HG03521 (cell line): ENCODE data around the gene AGBL1.
"Not testable (repeated sequence)": the region's sequence is repeated elsewhere in the genome, so short reads cannot be mapped to it uniquely, and the experiment has no call there.

Experiments used
- ATAC-seq: cut with Tn5 transposase; IDR thresholded peaks from one replicate; pipeline ENCODE4 v1.9.1; 2021; ENCODE audit warnings: mild to moderate bottlenecking, moderate library complexity; ENCODE audit not compliant: unreplicated experiment

The AGBL1 gene

DNA sequence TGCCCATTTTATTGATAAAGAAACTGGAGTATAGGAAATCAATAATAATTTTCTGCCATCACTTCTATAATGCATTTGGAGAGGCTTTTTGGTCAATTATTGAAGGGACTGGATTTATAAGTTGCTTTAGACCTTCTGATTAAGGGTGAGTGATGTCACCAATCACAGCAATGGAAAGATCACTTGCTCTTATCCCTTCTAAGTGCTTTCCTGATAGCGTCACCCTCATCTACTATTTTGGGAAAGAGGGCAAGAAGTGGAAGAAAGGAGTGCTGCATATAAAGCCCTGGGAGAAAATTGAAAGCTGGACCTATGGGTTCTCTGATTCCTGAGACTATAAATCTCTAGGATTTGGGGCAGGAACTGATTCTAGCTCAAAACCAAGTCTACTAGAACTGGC is 771.3 kb downstream of the AGBL1 start:
- ATAC-seq, result no peak

DNA sequence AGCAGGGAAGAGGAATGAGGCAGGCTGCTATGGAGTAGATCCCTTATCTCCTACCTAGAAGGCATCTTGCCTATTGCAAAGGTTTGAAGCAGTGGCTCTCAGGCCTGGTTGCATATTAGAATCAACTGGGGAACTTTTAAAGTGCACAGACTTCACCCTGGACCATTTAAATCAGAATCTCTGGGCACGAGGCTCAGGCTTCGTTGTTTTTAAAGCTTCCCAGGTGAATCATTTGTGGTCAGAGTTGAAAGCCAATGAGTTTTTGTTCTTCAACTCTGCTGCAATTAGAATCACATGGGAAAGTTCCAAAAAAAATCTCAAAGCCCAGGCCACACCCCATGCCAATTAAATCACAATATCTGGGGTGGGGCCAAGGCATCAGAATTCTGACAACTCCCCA is 773.1 kb downstream of the AGBL1 start:
- no peak for ATAC-seq

DNA sequence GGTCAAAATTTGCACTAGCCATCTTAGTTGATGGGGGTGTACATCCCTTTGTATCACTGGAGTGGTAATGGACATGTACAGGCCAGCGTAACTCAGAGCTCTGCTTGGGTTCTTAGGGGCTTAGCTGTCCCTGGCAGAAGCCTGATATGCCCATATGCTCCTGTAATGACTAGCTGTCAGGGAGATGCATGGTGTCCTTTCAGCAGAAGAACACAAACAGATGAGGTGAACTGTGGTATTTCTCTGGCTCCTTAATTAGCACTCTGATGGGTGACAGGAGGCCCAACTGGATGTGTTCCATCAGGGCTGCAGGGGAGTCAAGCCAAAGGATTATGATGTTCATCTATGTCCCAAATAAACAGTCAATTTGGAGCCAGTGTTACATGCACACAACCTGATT is 774.5 kb downstream of the AGBL1 start:
- ATAC-seq, result no peak

DNA sequence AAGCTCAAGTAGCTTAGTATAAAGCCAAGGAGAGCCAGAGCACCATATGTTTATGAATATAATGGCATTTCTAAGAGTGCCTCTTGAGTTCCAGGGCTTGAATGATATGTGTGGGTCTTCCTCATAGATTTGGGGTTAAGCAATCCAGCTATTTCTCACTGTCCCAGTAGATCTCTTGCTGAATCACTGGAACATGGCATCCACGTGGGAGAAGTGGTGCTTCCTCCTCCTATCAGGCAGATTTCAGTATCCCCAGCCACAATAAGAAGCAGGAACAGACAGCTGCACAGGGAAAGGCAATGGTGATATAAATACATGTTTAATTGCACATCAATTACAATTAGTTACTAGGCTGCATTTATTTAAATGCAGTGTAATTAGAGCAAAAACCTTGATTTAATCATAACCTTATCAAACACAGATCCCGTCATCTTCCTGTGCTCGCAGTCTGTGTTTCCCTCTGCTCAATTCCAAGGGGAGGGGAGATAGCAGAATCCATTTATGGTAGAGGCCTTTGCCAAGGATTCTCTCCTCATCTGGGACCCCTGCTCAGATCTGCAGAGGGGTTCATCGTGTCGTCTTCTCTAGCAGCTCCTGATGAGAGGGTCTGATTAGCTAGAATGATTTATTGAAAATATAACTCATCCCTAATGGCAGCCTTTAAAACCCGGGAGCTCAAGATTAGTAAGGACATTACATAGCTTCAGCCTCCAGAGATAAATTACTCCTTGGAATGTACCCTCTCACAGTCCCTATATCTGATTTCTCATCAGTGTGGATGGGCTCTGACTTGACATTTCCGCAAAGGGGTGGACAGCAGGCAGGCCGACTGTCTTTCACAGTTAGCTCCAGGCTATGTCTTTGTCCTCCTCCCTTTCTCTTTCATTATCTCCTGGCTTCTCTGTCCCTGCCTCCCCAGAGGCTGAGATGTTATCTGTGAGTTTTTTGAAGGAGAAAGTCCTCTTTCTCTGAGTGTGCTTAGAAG is 775.9 kb downstream of the AGBL1 start:
- no peak for ATAC-seq

DNA sequence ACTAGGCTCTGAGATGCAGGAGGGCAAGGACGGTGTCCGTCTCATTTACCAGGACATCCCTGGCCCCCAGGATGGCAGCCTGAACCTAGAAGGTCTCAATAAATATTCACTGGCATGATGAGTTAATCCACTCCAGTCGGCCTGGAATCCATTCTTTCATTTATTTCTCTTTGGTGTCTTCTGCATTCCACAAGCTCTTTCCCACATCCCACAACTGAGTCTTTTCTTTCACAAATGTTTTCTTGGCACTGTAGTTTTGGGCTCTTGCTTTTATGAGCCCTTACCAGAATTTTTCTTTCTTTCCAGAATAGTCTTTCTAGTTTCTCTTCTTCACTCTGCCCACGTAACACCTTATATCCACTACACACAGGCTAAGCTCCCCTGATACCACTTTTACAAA is 778.0 kb downstream of the AGBL1 start:
- no peak for ATAC-seq

DNA sequence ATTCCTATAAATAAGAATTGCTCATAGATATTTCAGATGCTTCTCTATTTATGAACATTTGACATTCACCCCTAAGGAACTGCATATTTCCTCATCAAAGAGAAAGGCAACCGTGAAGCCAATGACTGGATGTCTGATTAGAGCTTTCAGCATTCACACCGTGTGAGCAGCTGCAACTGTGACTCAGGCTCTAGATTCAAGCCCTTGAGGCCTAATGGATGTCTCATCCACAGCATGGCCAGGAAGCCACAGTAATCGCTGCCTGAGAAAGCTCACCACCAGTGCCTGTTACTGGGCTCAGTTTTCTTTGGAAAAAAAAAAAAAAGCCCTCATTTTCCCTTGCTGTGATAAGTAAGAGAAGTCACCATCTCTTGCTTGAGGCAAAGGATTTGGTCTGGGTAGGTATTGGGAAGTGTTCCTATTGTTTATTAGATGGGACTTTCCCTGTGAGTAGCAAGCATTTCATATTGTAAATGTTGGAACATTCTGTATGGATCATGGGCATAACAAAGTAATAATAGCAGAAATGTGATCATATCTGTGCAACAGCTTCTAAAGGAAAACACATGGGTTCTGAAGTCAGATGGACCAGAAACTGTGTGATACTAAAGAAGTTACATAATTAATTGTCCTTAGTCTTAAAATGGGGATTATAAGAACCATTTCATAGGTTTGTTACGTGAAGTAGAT is 783.7 kb downstream of the AGBL1 start:
- no peak for ATAC-seq

DNA sequence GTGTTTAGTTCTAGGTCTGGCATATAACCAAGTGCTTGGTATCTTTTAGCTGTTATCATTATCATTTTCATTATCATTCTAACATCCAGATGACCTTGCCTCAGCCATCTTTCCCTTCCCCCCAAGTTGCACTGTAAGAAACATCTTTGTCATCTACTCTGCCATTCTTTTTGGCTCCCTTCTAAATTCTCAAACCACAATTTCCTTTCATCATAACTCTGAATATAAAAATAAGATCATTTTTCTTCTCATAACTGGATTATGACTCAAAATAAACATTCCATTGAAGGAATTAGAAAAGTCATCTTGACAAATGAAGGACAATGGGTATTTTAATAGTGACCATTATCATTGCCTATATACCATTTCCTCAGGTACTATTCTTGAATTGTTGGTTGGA is 786.2 kb downstream of the AGBL1 start:
- no peak for ATAC-seq

DNA sequence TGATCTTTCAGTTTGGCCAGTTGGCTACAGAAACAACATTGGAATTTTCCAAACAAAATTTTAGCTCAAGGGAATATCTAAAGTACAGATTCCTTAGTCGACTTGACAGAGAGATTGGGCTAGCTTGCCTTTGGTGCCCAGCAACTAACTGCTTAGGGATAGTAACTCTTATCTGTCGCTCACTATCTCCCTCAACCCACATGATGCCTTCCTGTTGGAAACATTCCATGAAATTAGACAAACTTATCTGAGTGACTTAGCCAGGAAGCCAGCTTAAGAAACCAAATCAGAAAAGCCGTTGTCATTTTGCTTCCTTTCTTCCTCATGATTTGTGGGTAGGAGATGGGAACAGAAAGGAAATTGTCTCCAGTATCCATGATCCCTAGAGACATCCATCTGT is 791.2 kb downstream of the AGBL1 start:
- no peak for ATAC-seq

DNA sequence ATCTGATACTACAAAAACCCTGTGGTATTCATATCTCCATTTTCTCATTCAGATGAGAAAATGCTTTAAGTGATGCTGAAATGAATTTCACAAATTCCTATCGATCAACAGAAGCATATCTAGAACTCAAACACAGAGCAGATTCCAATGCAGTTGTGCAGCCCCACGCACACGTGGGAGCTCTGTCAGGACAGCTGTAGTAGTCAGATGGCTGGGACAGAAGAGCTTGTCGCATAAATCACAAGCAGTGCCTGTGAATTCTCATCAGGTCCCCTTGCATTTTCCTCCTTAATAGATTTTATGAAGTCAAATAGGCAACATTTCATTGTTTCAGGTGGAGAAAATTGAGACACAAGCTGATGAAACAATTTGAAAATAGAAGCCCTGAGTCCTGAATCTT is 792.3 kb downstream of the AGBL1 start:
- ATAC-seq, result no peak

DNA sequence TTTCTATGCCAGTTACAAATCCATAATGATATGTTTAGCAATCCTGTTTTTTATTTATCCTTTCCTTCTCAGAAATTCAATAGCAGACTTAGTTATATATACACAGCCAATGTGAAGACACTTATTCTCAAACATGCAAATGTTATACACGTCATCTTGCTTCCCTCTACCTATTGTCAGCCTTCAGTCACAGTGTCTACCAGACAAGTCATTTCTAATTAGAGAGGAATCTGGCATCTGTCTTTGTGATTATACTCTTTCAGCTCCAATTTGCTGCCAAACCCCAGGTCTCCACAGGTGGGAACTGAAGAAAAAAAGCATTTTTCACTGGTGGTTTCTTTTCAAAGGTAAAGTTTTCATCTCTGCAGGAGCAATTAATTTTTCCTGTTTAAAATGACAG is 793.1 kb downstream of the AGBL1 start:
- ATAC-seq, result no peak

DNA sequence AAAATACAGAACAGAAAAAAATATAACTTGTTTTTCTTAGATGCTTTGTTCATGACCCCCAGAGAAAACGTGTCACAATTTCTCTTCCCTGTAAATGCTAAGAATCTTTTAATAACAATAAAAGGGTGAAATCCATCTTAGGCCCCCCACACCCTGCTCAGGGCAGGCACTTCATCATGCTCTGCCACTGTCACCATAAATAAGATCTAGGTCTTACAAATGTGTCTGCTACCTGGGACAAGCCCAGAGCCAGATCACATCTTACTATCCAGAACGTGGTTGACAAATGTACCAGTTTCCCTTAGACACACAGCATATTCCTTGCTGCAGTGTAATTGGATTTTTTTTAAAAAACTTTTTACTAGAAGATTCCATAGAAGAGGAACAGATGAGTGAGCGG is 795.4 kb downstream of the AGBL1 start:
- ATAC-seq, result no peak

DNA sequence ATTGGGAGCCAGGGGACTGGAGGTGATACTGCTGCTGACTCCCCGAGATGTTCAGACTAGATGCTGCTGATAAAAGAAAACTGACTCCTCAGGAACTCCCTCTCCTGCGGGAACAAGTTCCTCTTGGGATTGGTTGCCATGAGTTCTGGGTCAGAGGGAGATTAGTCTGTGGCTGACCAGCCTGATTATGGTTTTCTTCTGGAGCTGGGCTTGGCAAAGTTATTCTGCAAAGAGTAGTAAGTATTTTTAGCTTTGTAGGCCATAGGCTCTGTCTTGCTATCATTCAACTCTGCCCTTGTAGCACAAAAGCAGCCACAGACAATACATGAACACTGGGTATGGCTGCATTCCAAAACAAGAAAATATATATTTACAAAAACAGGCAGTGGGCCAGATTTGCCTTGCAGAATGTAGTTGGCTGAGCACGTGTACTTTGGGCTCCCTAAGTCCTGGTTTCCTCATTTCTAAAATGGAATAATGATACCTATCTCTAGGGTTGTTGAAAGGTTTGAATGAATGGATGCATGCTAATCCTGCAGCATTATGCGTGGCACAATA is 796.8 kb downstream of the AGBL1 start:
- no peak for ATAC-seq

DNA sequence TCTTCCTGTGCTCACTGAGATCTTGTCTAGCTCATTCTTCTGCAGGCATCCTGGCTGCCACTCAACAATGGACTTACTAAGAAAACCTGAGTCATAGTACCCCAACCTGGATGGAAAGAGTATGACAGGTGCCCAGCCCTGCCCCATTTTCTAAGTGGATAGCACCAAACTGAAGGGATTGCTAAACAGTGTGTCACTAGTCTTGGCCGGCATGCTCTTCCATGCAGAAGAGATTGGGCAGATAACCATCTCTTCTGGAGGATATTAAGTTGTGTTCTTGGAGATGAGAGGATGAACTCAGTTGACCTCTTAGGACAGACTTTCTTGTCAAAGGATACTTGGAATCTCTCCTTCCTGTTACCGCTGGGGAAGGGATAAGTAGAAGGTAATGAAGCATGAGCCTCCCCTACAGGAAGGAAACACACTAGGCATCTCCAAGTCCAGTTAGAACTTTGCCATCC is 797.5 kb downstream of the AGBL1 start:
- no peak for ATAC-seq

DNA sequence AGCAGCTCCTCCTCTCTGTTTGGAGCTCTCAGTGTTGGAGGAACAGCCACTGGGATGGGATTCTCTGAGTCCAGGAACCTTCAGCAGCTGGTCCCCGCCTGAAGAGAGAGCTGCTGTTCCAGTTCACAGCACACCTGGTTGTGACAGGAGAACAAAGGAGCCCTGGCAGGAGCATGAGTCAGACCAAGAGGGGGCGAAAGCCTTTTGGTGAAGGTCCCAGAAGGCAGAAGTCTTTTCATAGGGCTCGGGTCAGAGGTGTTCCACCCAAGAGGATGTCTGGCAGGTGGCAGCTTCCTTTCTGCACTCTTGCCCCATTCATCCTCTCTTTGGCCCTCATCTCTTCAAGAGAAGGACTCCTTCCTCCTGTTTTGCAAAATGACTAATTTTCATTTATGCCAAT is 799.2 kb downstream of the AGBL1 start:
- ATAC-seq, result not testable (repeated sequence)

DNA sequence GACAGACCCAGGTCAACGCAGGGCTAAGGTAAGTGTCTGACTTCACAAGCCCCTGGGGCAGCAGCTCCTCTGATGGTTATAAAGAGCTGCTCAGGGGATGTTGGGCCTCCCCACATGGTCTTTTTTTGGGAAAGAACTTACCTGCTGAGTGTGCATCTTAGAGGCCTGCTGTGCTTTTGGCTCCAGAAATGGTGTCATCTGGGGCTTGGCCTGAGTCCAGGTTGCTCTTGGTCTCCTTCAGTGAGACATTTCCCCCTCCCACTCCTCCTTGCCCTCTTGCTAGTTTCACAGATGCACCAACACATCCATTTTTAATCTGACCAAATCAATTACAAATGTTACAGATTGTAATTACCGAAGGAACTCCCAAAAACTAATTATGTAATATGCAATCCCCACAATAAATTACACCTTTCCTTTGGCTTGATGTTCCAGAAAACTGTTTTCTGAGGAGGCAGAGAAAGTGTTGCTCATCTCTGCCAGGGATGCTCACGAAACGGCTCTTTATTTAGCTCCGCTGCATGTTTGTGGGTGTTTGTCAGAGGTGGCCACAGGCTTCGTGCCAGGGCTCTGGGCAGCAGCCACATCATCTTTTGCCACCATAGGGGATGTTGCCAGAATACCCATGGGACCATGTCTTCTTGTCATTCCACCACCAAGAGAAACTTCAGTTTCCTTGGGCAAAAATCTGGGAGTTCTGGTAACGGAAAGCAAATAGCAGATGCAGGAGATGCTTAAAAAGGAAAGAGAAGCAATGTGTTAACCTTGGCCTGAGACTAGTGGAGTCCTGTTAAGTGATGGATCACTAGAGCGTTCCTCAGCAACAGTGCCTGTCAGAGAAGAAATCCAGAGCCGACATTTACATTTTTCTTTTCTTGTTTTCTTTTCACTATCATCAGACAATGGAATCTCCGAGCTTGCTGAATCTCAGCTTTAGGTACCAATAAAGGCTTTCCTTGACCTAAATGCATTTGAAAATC is 799.9 kb downstream of the AGBL1 start:
- no peak for ATAC-seq

DNA sequence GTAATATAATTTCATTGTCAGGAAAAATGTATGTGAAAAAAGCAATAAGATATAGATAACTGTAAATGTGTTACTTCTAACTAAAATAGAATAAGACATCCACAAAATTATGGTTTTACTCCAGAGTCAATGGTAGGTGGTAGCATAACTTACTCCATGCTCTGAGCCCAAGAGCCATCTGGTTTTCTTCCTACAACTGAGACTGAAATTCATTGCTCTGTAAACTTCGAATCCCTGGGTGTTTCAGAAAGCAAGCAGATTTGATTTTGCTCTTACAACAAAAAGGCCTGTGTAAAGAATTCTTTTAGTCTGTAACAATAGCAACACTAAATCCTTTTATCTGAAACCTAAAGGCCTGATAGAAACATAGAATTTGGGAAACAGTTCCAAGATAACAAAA is 805.9 kb downstream of the AGBL1 start:
- ATAC-seq, result no peak

DNA sequence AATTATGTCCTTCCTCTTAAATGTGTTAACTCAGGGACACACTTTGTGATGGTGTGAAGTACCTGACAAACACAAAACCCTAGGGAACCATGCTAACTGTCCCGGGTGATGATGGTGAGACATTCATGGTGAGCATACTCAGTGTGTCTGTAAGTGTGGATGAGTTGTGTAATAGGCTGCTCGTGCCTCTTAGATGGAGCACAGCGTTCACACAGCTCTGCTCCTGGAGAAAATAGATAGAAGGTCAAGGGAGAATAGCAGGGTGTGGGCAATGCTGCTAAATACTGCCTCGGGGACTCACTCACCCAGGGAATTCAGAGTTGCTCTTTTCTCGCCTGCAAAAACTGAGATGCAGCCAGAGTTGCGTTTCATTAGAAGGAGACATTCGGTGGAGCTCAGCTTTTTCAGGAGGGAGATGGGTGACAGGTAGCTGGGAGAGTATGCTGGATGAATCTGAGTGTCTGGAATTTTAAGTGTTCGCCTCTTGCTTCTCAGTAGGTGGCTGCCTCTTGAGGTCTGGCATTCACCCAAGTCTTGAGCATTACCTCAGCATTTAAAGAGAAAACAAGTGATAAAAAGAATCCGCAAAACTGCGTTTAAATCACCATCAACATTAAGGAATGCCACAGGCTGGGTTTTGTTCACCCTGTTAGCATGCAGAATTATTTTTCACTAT is 813.2 kb downstream of the AGBL1 start:
- no peak for ATAC-seq

DNA sequence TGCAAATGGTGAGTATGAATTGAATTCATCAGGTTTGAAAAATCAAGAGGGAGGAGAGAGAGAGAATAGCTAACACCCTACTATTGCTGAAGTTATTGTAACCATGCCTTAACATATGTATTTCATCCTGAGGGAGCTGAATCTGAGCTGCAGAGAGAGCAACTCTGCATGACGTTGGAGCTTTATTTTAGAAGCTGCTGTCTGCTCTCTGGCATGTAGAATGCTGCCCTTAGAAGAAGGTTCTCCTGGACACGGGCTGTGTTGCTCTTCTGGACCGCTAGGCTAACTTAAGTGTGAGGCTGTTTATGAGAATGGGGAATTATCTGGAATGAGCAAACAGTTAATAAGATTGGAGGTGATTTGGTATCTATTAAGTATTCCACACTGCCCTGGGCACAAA is 814.6 kb downstream of the AGBL1 start:
- no peak for ATAC-seq

DNA sequence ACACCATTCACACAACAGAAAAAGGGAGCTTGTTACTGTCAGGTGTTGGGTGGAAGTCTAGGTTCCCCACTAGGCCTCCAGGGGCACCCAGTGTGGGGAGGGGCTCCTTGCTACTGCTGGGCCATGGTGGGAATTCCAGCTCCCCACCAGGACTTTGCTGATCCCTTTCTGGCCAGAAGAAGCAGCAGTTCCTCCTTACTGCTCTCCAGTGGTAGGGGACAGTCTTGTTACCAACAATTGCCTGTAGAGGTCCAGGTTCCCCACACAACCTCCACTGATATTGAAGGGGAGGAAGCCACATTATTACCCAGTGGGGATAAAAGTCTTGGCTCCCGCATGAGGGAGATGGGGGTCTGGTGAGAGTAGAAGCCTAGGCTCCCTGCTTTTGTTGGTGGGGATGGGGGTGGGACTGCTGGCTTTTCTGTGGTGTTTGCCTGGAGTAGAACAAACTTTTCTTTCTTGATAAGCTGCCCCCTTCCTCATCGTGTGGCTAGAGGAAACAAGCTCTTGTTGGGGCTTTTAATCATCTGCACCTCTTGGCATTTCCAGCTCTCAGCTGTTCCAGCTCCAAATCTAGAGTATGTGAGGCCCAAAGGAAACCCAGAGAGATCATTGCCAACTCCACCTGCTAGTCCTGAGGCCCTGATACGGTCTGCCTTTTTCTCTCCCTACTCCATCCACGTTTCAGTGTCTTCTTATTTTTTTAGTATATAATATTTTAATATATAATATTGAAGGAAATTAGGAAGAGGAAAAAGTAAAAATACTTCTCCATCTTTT is 824.2 kb downstream of the AGBL1 start:
- ATAC-seq, result no peak
